H9 (cell line): Measurements from ENCODE around the gene CCDC82. TPM values are rescaled to one million over a fixed set of nuclear protein-coding genes. Genes with fewer than 3 reads are reported as not detected.

Source experiments
- DNase-seq: peaks from one replicate; pipeline ENCODE4 v3.0.0-alpha.2; 2017
- H2AFZ ChIP-seq: one replicate; pipeline ENCODE4 v1.6.1; 2013; ENCODE audit warnings: mild to moderate bottlenecking, low read length, control low read depth, moderate library complexity
- H2AK5ac ChIP-seq: 2 replicates; pipeline ENCODE4 v1.6.1; 2013; ENCODE audit warnings: low read length, control low read depth, mixed read lengths; ENCODE audit not compliant: insufficient read length
- H2BK120ac ChIP-seq: one replicate; pipeline ENCODE4 v1.6.1; 2013; ENCODE audit warnings: low read depth, mild to moderate bottlenecking, low read length, control low read depth, inconsistent platforms; ENCODE audit not compliant: poor library complexity, severe bottlenecking
- H2BK12ac ChIP-seq: 2 replicates; pipeline ENCODE4 v1.6.1; 2013; ENCODE audit warnings: low read length, control low read depth, mixed read lengths, low read depth; ENCODE audit not compliant: insufficient read length
- H2BK15ac ChIP-seq: 2 replicates; pipeline ENCODE4 v1.6.1; 2013; ENCODE audit warnings: low read depth, low read length, control low read depth
- H2BK20ac ChIP-seq: one replicate; pipeline ENCODE4 v1.6.1; 2013; ENCODE audit warnings: low read depth, mild to moderate bottlenecking, low read length, control low read depth, inconsistent platforms; ENCODE audit not compliant: poor library complexity, severe bottlenecking
- H2BK5ac ChIP-seq: 2 replicates; pipeline ENCODE4 v1.6.1; 2013; ENCODE audit warnings: low read length, control low read depth, mixed read lengths; ENCODE audit not compliant: insufficient read length
- H3K14ac ChIP-seq: 2 replicates; pipeline ENCODE4 v1.6.1; 2013; ENCODE audit warnings: low read length, control low read depth; ENCODE audit not compliant: insufficient read depth
- H3K18ac ChIP-seq: 2 replicates; pipeline ENCODE4 v1.6.1; 2013; ENCODE audit warnings: low read depth, mild to moderate bottlenecking, mixed read lengths, low read length, control low read depth; ENCODE audit not compliant: insufficient read length
- H3K23ac ChIP-seq: 2 replicates; pipeline ENCODE4 v1.6.1; 2013; ENCODE audit warnings: low read length, control low read depth, mixed read lengths, low read depth; ENCODE audit not compliant: insufficient read length
- H3K23me2 ChIP-seq: 2 replicates; pipeline ENCODE4 v1.6.1; 2013; ENCODE audit warnings: low read depth, mild to moderate bottlenecking, mixed read lengths, low read length, control low read depth; ENCODE audit not compliant: insufficient read length, poor library complexity, severe bottlenecking
- H3K27ac ChIP-seq: 2 replicates; pipeline ENCODE4 v1.5.1; 2013; ENCODE audit warnings: low read length, control low read depth, mixed read lengths, low read depth; ENCODE audit not compliant: insufficient read length
- H3K27me3 ChIP-seq: 2 replicates; pipeline ENCODE4 v1.6.1; 2013; ENCODE audit warnings: low read length, control low read depth, inconsistent platforms; ENCODE audit not compliant: insufficient read depth
- H3K4ac ChIP-seq: 2 replicates; pipeline ENCODE4 v1.6.1; 2013; ENCODE audit warnings: low read depth, mild to moderate bottlenecking, control low read depth, inconsistent platforms, low read length, moderate library complexity
- H3K4me1 ChIP-seq: 2 replicates; pipeline ENCODE4 v1.6.1; 2013; ENCODE audit warnings: low read length, control low read depth, inconsistent platforms; ENCODE audit not compliant: insufficient read depth
- H3K4me2 ChIP-seq: 2 replicates; pipeline ENCODE4 v1.6.1; 2013; ENCODE audit warnings: low read length, control low read depth, mixed read lengths; ENCODE audit not compliant: insufficient read length, insufficient read depth
- H3K56ac ChIP-seq: 2 replicates; pipeline ENCODE4 v1.6.1; 2013; ENCODE audit warnings: low read depth, mild to moderate bottlenecking, mixed read lengths, low read length, control low read depth; ENCODE audit not compliant: insufficient read length
- H3K79me1 ChIP-seq: 2 replicates; pipeline ENCODE4 v1.6.1; 2013; ENCODE audit warnings: low read depth, mild to moderate bottlenecking, moderate library complexity, low read length, control low read depth, inconsistent platforms; ENCODE audit not compliant: insufficient read depth, poor library complexity, severe bottlenecking
- H3K79me2 ChIP-seq: 2 replicates; pipeline ENCODE4 v1.6.1; 2013; ENCODE audit warnings: low read length, control low read depth, inconsistent platforms; ENCODE audit not compliant: insufficient read depth
- H3K9ac ChIP-seq: 2 replicates; pipeline ENCODE4 v1.6.1; 2013; ENCODE audit warnings: low read length, control low read depth, mixed read lengths; ENCODE audit not compliant: insufficient read length; ENCODE audit errors: extremely low read depth
- H3K9me3 ChIP-seq: one replicate; pipeline ENCODE4 v1.6.1; 2013; ENCODE audit warnings: low read depth, low read length, inconsistent platforms; ENCODE audit not compliant: control insufficient read depth
- H3T11ph ChIP-seq: one replicate; pipeline ENCODE4 v1.6.1; 2013; ENCODE audit warnings: mild to moderate bottlenecking, low read length, control low read depth, inconsistent platforms
- H4K20me1 ChIP-seq: one replicate; pipeline ENCODE4 v1.6.1; 2013; ENCODE audit not compliant: control insufficient read depth, insufficient read length, insufficient read depth
- H4K5ac ChIP-seq: 2 replicates; pipeline ENCODE4 v1.6.1; 2013; ENCODE audit warnings: low read depth, mild to moderate bottlenecking, mixed read lengths, low read length, control low read depth; ENCODE audit not compliant: insufficient read length
- H4K8ac ChIP-seq: replicated peaks from 2 replicates; pipeline ENCODE4 v1.6.1; 2013; ENCODE audit warnings: low read length, control low read depth, mixed read lengths, low read depth; ENCODE audit not compliant: insufficient read length
- H4K91ac ChIP-seq: 2 replicates; pipeline ENCODE4 v1.6.1; 2013; ENCODE audit warnings: low read depth, mild to moderate bottlenecking, moderate library complexity, mixed read lengths, low read length, control low read depth; ENCODE audit not compliant: insufficient read length
- H3K27ac Mint-ChIP-seq, 3 experiments: 2 replicates in 2 of 3; 3 replicates in 1 of 3; pipeline ENCODE4 v1.8.0; 2020 to 2021; ENCODE audit warnings: mixed read lengths in 3 of 3, mild to moderate bottlenecking in 1 of 3, moderate library complexity in 1 of 3
- H3K27me3 Mint-ChIP-seq: 2 replicates; pipeline ENCODE4 v1.8.0; 2021; ENCODE audit warnings: low read depth, mild to moderate bottlenecking, moderate library complexity, mixed read lengths
- H3K36me3 Mint-ChIP-seq, 3 experiments: 2 replicates in 2 of 3; 3 replicates in 1 of 3; pipeline ENCODE4 v1.8.0; 2020 to 2021; ENCODE audit warnings: low read depth in 3 of 3, mixed read lengths in 3 of 3; ENCODE audit not compliant: insufficient read depth in 1 of 3
- H3K4me1 Mint-ChIP-seq, 2 experiments: 2 replicates each; pipeline ENCODE4 v1.8.0; 2020; ENCODE audit warnings: mixed read lengths in 2 of 2
- H3K4me3 Mint-ChIP-seq, 2 experiments: 2 replicates in 1 of 2; 3 replicates in 1 of 2; pipeline ENCODE4 v1.8.0; 2020 to 2021; ENCODE audit warnings: mild to moderate bottlenecking in 2 of 2, mixed read lengths in 2 of 2, moderate library complexity in 1 of 2
- H3K9me3 Mint-ChIP-seq, 2 experiments: 2 replicates in 1 of 2; 3 replicates in 1 of 2; pipeline ENCODE4 v1.8.0; 2020; ENCODE audit warnings: mild to moderate bottlenecking in 2 of 2, mixed read lengths in 2 of 2, moderate library complexity in 1 of 2
- WGBS: extraction: QIAGEN DNeasy Blood & Tissue Kit; methylation state at CpG from one replicate; pipeline ENCODE4 v1.1.7; 2013; ENCODE audit warnings: missing lambda C conversion rate, low lambda C conversion rate, mixed read lengths; ENCODE audit not compliant: insufficient read length; ENCODE audit errors: extremely low coverage; 5-methylcytosine and 5-hydroxymethylcytosine counted together
- total RNA-seq: library from RNA; stranded (reverse); gene quantifications from 2 replicates; pipeline ENCODE4 v1.2.1, GENCODE V29; 2021
- TF ChIP-seq, protein P1 (sequence below): fragments of 200-600 bp; sonication (generic); conservative IDR thresholded peaks from 3 replicates; pipeline ENCODE4 v1.8.0; 2021; ENCODE audit warnings: antibody characterized with exemption, mild to moderate bottlenecking

CCDC82 gene
- total RNA-seq, 1 experiment from 2014 or later, result 17.4 TPM

- Mint-ChIP-seq H3K4me1 (peaks cover 32 to 54% of the 10 kb centered on the region in 2 experiments), H3K9me3 (no peaks in the 10 kb centered on the region), H3K27ac (no peak overlapping the region), H3K4me3 (no peak overlapping the region), H3K36me3 (no peaks in the 10 kb centered on the region; a peak in 2 of 7 replicates), H3K27me3 (no peaks in the 10 kb centered on the region)
- Histone ChIP-seq H2AK5ac (no peak overlapping the region), H2BK15ac (no peak overlapping the region), H3K4me2 (no peak overlapping the region), H3K23ac (no peak overlapping the region), H3K14ac (no peak overlapping the region), H3K27me3 (no peaks in the 10 kb centered on the region), H2BK120ac (no peak overlapping the region), H4K91ac (no peak overlapping the region), H3K18ac (no peak overlapping the region), H2BK5ac (no peak overlapping the region), H3K56ac (no peak overlapping the region), H3K9ac (no peak overlapping the region), H4K5ac (no peak overlapping the region), H3K27ac (no peak overlapping the region), H2BK20ac (no peak overlapping the region), H3K79me1 (no peaks in the 10 kb centered on the region), H3K4me1 (peaks cover 10% of the 10 kb centered on the region), H4K20me1 (no peaks in the 10 kb centered on the region), H3K4ac (no peak overlapping the region), H3T11ph (no peak overlapping the region), H3K79me2 (no peaks in the 10 kb centered on the region; the same call in 1 of the 2 replicates), H3K23me2 (no peaks in the 10 kb centered on the region), H2BK12ac (no peak overlapping the region), H3K9me3 (no peaks in the 10 kb centered on the region), H4K8ac (no peak overlapping the region), H2AFZ (no peak overlapping the region)
- TF ChIP-seq, protein P1, sequence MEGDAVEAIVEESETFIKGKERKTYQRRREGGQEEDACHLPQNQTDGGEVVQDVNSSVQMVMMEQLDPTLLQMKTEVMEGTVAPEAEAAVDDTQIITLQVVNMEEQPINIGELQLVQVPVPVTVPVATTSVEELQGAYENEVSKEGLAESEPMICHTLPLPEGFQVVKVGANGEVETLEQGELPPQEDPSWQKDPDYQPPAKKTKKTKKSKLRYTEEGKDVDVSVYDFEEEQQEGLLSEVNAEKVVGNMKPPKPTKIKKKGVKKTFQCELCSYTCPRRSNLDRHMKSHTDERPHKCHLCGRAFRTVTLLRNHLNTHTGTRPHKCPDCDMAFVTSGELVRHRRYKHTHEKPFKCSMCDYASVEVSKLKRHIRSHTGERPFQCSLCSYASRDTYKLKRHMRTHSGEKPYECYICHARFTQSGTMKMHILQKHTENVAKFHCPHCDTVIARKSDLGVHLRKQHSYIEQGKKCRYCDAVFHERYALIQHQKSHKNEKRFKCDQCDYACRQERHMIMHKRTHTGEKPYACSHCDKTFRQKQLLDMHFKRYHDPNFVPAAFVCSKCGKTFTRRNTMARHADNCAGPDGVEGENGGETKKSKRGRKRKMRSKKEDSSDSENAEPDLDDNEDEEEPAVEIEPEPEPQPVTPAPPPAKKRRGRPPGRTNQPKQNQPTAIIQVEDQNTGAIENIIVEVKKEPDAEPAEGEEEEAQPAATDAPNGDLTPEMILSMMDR, result no peak
- DNase-seq, result no peak
- no CpG with 5 or more reads among the region's 1 CpG for WGBS
Measured at GRCh38 chr11:96324912-96325311, 64.8 kb downstream of the CCDC82 start.
